Mammary epithelial cell (primary cell): ENCODE data around the gene C5AR2.

Source experiments
- EZH2 ChIP-seq: IDR thresholded peaks from 2 replicates; pipeline ENCODE4 v1.6.1; 2012; ENCODE audit warnings: low read length, inconsistent platforms, borderline replicate concordance
- TF ChIP-seq, protein P1 (sequence below), 2 donors: IDR thresholded peaks in 1 of 2; conservative IDR thresholded peaks in 1 of 2; 2 replicates each; pipeline ENCODE4 v1.5.1; 2011 to 2012; ENCODE audit warnings: inconsistent platforms in 2 of 2, low read length in 2 of 2, mild to moderate bottlenecking in 2 of 2, control low read depth in 1 of 2, low read depth in 1 of 2; ENCODE audit not compliant: insufficient read depth in 1 of 2; ENCODE audit errors: extremely low read depth in 1 of 2

- TF ChIP-seq, protein P1, sequence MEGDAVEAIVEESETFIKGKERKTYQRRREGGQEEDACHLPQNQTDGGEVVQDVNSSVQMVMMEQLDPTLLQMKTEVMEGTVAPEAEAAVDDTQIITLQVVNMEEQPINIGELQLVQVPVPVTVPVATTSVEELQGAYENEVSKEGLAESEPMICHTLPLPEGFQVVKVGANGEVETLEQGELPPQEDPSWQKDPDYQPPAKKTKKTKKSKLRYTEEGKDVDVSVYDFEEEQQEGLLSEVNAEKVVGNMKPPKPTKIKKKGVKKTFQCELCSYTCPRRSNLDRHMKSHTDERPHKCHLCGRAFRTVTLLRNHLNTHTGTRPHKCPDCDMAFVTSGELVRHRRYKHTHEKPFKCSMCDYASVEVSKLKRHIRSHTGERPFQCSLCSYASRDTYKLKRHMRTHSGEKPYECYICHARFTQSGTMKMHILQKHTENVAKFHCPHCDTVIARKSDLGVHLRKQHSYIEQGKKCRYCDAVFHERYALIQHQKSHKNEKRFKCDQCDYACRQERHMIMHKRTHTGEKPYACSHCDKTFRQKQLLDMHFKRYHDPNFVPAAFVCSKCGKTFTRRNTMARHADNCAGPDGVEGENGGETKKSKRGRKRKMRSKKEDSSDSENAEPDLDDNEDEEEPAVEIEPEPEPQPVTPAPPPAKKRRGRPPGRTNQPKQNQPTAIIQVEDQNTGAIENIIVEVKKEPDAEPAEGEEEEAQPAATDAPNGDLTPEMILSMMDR (conservative IDR thresholded peaks at IDR 0.05 in 1 of 2, IDR thresholded peaks at IDR 0.05 in 1 of 2; ENCODE audit: extremely low read depth in 1 of 2, insufficient read depth in 1 of 2, low read depth in 1 of 2, low read length in 2 of 2), result no peak
- no peak for TF ChIP-seq EZH2
Observed at GRCh38 chr19:47331931-47332547, at the start of gene C5AR2.
